HG03064 (cell line): ENCODE data around the gene MCRIP2.

Experiments
- ATAC-seq: cut with Tn5 transposase; IDR thresholded peaks from one replicate; pipeline ENCODE4 v1.9.1; 2021; ENCODE audit warnings: low read depth; ENCODE audit not compliant: unreplicated experiment

Gene MCRIP2

DNA sequence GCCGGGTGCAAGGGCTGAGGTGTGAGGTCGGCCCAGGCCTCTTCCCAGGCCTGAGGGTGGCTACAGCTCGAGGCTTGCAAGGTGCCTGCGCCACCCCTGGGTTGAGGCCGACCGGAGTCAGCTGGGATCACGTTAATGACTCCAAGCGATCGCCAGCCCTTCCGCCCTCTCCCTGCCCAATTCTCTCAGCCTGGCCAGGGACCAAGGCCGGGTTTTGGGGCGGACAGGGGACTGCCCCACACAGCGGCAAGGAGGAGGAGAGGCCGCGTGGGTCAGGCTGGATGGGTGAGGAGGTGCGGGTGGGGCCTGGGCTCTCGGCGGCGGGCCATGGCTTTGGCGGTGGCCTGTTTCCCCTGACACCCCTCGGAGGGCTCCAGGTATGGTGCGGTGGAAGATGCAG, 51.7 kb downstream of the MCRIP2 start:
- ATAC-seq: no peak

DNA sequence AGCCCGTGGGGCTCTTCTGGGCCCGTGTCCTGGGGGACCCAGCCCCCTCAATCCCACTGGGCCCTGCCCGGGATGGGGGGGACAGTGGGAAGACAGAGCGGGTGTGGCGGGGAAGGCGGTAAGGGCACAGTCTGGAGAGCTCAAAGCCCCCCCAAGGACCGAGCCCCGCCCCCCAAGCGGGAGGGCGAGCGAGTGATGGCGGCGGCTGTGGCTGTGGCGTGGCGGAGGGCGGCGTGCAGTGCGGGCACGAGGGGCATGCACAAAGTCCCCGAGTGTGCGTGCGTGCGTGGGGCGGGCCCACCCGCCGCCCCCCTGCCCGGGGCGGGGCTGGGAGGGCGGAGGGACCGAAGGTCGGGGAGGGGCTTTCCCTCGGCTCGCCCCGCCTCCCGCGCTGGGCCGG, 52.1 kb downstream of the MCRIP2 start:
- ATAC-seq: no peak

DNA sequence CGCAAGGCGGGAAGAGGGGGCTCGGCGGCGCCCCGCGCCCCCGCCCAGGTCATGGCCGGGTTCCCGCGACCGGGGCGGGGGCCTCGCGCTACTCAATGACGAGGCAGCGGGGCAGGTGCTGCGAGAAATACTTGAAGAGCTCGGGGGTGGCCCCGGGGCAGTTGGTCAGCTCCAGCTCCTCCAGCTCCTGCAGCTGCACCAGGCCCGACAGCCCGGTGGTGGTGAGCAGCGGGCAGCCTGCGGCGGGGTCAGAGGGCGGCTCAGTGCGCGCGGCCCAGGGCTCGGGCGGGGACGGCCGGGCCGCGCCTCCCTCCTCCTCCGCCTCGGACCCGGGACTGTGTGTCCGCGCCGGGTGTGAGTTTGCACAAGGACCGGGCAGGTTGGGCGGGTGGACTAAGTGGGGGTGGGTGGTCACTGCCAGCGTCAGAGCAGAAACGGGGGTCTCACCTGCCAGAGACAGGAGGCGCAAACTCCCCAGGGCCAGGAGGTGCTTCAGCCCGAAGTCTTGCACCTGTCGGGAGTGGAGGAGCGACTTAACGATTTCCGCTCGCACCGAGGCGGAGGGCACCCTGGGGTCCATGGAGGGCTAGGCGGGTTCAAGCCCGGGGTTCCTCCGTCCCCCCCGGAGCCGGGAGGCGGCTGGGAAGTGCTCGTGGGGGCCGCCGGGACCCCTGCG, 52.7 kb downstream of the MCRIP2 start:
- ATAC-seq: no peak

DNA sequence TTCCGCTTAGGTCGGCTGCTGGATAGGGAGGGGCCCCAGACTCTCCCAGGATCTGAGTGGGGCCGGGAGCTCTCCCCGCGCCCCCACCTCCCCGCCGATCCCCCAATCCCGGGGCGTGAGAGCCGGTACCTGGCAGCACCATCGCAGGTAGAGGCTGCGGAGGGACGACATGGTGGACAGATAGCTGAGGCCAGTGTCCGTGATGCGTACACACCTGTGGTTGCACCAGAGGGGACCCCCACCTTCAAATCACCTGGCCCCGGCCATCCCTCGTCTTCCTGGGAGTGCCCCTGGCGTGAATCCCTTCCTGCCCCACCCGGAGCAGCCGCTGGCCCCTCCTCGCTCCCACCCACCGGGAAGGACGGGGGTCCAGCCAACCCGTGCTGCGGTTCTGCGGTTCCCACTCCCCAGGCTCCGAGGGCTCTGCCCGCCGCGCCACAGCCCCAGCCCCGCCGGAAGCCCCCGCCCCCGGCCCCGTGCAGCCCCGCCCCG, 53.3 kb downstream of the MCRIP2 start:
- ATAC-seq: no peak

DNA sequence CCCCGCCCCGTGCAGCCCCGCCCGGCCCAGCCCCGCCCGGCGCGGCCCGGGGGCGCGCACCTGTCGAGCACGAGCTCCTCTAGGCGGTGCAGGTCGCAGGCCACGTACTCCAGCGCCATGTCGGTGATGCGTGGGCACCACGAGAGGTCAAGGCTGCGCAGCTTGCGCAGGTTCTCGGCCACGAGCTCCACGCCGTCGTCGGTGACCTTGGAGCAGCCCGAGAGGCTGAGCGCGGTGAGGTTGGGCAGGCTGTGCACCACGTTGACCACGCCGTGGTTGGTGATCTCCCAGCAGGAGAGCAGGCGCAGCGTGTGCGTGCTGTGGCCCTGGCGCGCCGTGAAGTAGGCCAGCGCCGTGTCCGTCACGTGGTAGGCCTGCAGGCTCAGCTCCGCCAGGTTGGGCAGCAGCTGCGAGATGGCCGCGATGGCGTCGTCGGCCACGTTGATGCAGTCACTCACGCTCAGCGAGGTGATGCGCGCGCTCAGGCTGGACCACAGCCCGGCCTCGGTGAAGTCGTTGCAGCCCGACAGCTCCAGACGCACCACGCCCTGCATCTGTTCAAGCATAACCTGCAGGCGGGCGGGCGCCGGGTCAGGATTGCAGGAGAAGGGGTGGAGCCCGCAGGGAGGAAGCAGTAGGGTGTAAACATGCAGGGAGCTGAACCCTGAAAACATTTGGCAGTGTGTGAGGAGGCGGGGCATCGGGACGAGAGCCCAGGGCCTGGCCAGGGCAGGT, 53.9 kb downstream of the MCRIP2 start:
- no peak for ATAC-seq
